ENCODE data around the gene MAGI3.

DNA sequence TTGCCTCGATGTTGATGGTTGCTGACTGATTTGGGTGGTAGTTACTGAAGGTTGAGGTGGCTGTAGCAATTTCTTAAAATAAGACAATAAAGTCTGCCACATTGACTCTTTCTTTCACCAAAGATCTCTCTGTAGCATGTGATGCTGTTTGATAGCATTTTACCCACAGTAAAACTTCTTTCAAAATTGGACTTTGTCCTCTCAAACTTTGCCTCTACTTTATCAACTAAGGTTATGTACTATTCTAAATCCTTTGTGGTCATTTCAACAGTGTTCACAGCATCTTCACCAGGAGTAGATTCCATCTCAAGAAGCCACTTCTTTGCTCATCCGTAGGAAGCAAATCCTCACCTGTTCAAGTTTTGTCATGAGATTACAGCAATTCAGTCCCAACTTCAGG lies 275.8 kb downstream of the MAGI3 start:
- TF ChIP-seq, protein P1, sequence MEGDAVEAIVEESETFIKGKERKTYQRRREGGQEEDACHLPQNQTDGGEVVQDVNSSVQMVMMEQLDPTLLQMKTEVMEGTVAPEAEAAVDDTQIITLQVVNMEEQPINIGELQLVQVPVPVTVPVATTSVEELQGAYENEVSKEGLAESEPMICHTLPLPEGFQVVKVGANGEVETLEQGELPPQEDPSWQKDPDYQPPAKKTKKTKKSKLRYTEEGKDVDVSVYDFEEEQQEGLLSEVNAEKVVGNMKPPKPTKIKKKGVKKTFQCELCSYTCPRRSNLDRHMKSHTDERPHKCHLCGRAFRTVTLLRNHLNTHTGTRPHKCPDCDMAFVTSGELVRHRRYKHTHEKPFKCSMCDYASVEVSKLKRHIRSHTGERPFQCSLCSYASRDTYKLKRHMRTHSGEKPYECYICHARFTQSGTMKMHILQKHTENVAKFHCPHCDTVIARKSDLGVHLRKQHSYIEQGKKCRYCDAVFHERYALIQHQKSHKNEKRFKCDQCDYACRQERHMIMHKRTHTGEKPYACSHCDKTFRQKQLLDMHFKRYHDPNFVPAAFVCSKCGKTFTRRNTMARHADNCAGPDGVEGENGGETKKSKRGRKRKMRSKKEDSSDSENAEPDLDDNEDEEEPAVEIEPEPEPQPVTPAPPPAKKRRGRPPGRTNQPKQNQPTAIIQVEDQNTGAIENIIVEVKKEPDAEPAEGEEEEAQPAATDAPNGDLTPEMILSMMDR (conservative IDR thresholded peaks at IDR 0.05 in 1 of 2, IDR thresholded peaks at IDR 0.05 in 1 of 2; ENCODE audit: low read depth in 1 of 2, low read length in 2 of 2): no peak
- no peak for TF ChIP-seq EZH2 (IDR thresholded peaks at IDR 0.05; ENCODE audit: low read length, missing control alignments)
